ENCODE results near the gene LGALS16. TPM values are rescaled to one million over a fixed set of nuclear protein-coding genes. Genes with fewer than 3 reads are reported as not detected.

Gene LGALS16
- total RNA-seq, result not detected in 2 replicates

GRCh38 chr19:39655613-39656012, at the start of gene LGALS16:
Gene LGALS16, plus strand, starts transcription at chr19:39655913. Its CDS starts 49 bp downstream, at chr19:39655962.

DNA sequence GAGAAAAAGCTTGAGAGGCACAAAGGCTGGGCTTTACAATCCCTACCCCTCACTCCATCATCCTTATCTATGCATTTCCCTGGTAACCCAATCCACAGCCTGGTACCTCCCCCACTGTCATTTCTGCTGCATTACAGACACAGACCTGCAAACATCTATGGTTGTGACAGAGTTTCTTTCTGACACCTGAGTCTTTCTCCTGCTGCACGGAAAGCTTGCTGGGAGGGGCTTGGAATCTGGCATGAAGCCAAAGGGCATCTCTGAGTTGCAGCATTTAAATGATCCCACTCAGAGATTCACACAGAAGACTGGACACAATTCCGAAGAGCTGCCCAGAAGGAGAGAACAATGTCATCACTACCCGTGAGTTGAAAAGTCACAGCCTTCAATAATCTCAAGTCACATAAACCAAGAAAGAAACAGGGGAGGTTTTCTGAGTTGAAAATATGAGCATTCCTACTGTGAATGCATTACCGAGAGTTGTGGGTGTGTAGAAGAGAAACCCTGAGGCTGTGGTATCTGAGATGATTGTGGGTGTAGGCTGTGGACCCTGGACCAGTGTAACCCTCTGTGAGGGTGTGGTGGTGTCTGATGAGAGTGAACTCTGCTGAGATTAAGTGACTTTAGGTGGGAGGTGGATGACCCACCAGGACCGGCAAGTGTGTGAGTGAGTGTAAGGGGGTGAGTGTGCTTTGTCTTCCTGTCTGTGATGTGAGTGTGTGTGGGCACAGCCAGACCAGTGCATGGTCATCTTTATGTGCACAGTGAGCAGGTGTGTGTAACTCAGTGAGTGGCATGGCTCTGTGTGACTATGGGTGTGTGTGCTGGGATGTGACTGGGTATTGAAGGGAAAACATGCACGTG, 48.7 kb downstream of the LGALS16 start, which contains the start of gene LGALS14:
TSS of gene LGALS14 (plus strand) at position 301 of the 864 bp plus-strand sequence. CDS start at position 349, 48 bp downstream.

Other genes starting within 250 kb of the LGALS16 start
- gene ZFP36, start 249.1 kb upstream of the LGALS16 start, total RNA-seq, result 15.0 and 34.1 TPM in 2 replicates
- gene PLEKHG2, start 243.2 kb upstream of the LGALS16 start, total RNA-seq, result 27.1 and 55.8 TPM in 2 replicates
- gene RPS16, start 220.0 kb upstream of the LGALS16 start, total RNA-seq, result 2,011 and 2,213 TPM in 2 replicates
- gene SUPT5H, start 210.3 kb upstream of the LGALS16 start, total RNA-seq, result 75.0 and 75.4 TPM in 2 replicates
- 97.4 and 144 TPM in 2 replicates for gene TIMM50, start 175.1 kb upstream of the LGALS16 start, total RNA-seq
- 1.9 and 2.8 TPM in 2 replicates for gene DLL3, start 157.0 kb upstream of the LGALS16 start, total RNA-seq
- 0.81 TPM in 1 of 2 replicates, not detected in the other for gene SELENOV, start 140.8 kb upstream of the LGALS16 start, total RNA-seq
- gene EID2B, start 123.1 kb upstream of the LGALS16 start, total RNA-seq, result 3.3 and 3.9 TPM in 2 replicates
- gene EID2, start 115.8 kb upstream of the LGALS16 start, total RNA-seq, result 13.2 and 19.5 TPM in 2 replicates
- not detected in 2 replicates for gene LGALS13, start 53.4 kb upstream of the LGALS16 start, total RNA-seq
- not detected in 2 replicates for gene LGALS14, start 48.6 kb downstream of the LGALS16 start, total RNA-seq
- not detected in 2 replicates for gene CLC, start 82.1 kb downstream of the LGALS16 start, total RNA-seq
- not detected in 2 replicates for gene LEUTX, start 122.9 kb downstream of the LGALS16 start, total RNA-seq
- gene DYRK1B, start 178.2 kb downstream of the LGALS16 start, total RNA-seq, result 11.9 and 40.8 TPM in 2 replicates
- gene FBL, start 190.5 kb downstream of the LGALS16 start, total RNA-seq, result 159 and 214 TPM in 2 replicates